GM18861 (cell line): ENCODE data around the gene SKA2.
A peak's percentile ranks its signal among the peaks of the same experiment; 100 is the strongest.
"Not testable (repeated sequence)": the region's sequence is repeated elsewhere in the genome, so short reads cannot be mapped to it uniquely, and the experiment has no call there.

Source experiments
- ATAC-seq: cut with Tn5 transposase; IDR thresholded peaks from one replicate; pipeline ENCODE4 v1.9.1; 2021; ENCODE audit not compliant: unreplicated experiment

The SKA2 gene

GRCh38 chr17:59152925-59153324 is 2.1 kb downstream of the SKA2 start:
- no peak for ATAC-seq

- ATAC-seq, result no peak
Observed at GRCh38 chr17:59151591-59151990, 3.4 kb downstream of the SKA2 start.

GRCh38 chr17:59151006-59151405 is 4.0 kb downstream of the SKA2 start:
- no peak for ATAC-seq

- no peak for ATAC-seq
Observed at GRCh38 chr17:59149841-59150511, 5.0 kb downstream of the SKA2 start.

GRCh38 chr17:59149051-59149450 is 5.9 kb downstream of the SKA2 start:
- ATAC-seq, result no peak

- ATAC-seq, result no peak
Observed at GRCh38 chr17:59145571-59146096, 9.4 kb downstream of the SKA2 start.

GRCh38 chr17:59141860-59142259 is 13.1 kb downstream of the SKA2 start:
- no peak for ATAC-seq

GRCh38 chr17:59139939-59140338 is 15.0 kb downstream of the SKA2 start:
- no peak for ATAC-seq

GRCh38 chr17:59138339-59138738 is 16.6 kb downstream of the SKA2 start:
- ATAC-seq, result not testable (repeated sequence)

GRCh38 chr17:59131131-59131530 is 23.9 kb downstream of the SKA2 start:
- no peak for ATAC-seq

- ATAC-seq, result no peak
Observed at GRCh38 chr17:59129814-59130213, 25.2 kb downstream of the SKA2 start.

GRCh38 chr17:59126809-59127417 is 28.1 kb downstream of the SKA2 start:
- no peak for ATAC-seq

GRCh38 chr17:59124665-59125064 is 30.3 kb downstream of the SKA2 start:
- ATAC-seq, result peak; percentile 43

GRCh38 chr17:59121901-59122480 is 33.0 kb downstream of the SKA2 start:
- no peak for ATAC-seq

GRCh38 chr17:59115474-59115873 is 39.5 kb downstream of the SKA2 start:
- ATAC-seq, result no peak

- ATAC-seq, result no peak
Observed at GRCh38 chr17:59111539-59111938, 43.4 kb downstream of the SKA2 start.

- ATAC-seq, result no peak
Observed at GRCh38 chr17:59110973-59111372, 44.0 kb downstream of the SKA2 start.

- no peak for ATAC-seq
Observed at GRCh38 chr17:59108400-59109102, 46.4 kb downstream of the SKA2 start.

GRCh38 chr17:59107306-59107670 is 47.7 kb downstream of the SKA2 start:
- ATAC-seq, result no peak

GRCh38 chr17:59106463-59107305 is 48.3 kb downstream of the SKA2 start, which contains the start of gene TRIM37:
Gene TRIM37, minus strand, starts transcription at chr17:59106880. Its CDS starts 419 bp downstream, at chr17:59106461.
- peak; percentile 91 for ATAC-seq
